HEK293 (cell line): ENCODE measurements around the gene ZNF831.

Experiments
- CTCF ChIA-PET: fragments of 350-600 bp; formaldehyde crosslinking; extraction: SDS; loops from one replicate; lab custom pipeline; 2021; ENCODE audit warnings: antibody characterized with exemption; lab: Yijun Ruan, JAX
- POLR2A ChIA-PET: fragments of 300-600 bp; formaldehyde crosslinking; extraction: SDS; loops from one replicate; lab custom pipeline; 2020; ENCODE audit warnings: antibody characterized with exemption, inconsistent platforms; lab: Yijun Ruan, JAX
- H3K27ac ChIP-seq: fragments of 200-500 bp; sonication (Bioruptor generic); 2 replicates; pipeline ENCODE4 v1.5.1; 2014; ENCODE audit warnings: low read depth, low read length, control low read depth, inconsistent platforms; ENCODE audit errors: extremely low read depth
- H3K36me3 ChIP-seq, 2 experiments: fragments of 200-500 bp in 1 of 2; sonication (Bioruptor generic) in 1 of 2; 1 replicate in 1 of 2; 2 replicates in 1 of 2; pipeline ENCODE4 v1.5.1; 2014 to 2017; ENCODE audit warnings: inconsistent platforms in 2 of 2, low read length in 2 of 2; ENCODE audit not compliant: control insufficient read depth in 2 of 2, insufficient read depth in 1 of 2
- H3K4me1 ChIP-seq: fragments of 200-500 bp; sonication (Bioruptor generic); 2 replicates; pipeline ENCODE4 v1.5.1; 2014; ENCODE audit warnings: mild to moderate bottlenecking, low read length, inconsistent platforms; ENCODE audit not compliant: control insufficient read depth, insufficient read depth
- H3K4me3 ChIP-seq: 2 replicates; pipeline ENCODE4 v1.5.1; 2011; ENCODE audit warnings: low read depth, mild to moderate bottlenecking, control low read depth, low read length, moderate library complexity
- H3K9me3 ChIP-seq: fragments of 200-500 bp; sonication (Bioruptor generic); 2 replicates; pipeline ENCODE4 v1.5.1; 2014; ENCODE audit warnings: low read depth, low read length, inconsistent platforms; ENCODE audit not compliant: control insufficient read depth, insufficient read depth
- GLIS1 ChIP-seq: fragments of 450-650 bp; formaldehyde crosslinking; IDR thresholded peaks from 2 replicates; pipeline ENCODE4 v1.5.1; 2016; ENCODE audit warnings: missing biosample characterization, missing genetic modification characterization
- MZF1 ChIP-seq: fragments of 450-650 bp; formaldehyde crosslinking; IDR thresholded peaks from 2 replicates; pipeline ENCODE4 v1.5.1; 2017; ENCODE audit warnings: missing biosample characterization, missing genetic modification characterization, borderline replicate concordance
- REST ChIP-seq: fragments of 450-650 bp; formaldehyde crosslinking; IDR thresholded peaks from 2 replicates; pipeline ENCODE4 v1.5.1; 2016; ENCODE audit warnings: missing biosample characterization, missing genetic modification characterization
- SP3 ChIP-seq: fragments of 450-650 bp; formaldehyde crosslinking; IDR thresholded peaks from 2 replicates; pipeline ENCODE4 v1.5.1; 2016; ENCODE audit warnings: missing biosample characterization, missing genetic modification characterization
- WT1 ChIP-seq: fragments of 450-650 bp; formaldehyde crosslinking; IDR thresholded peaks from 2 replicates; pipeline ENCODE4 v1.5.1; 2016; ENCODE audit warnings: missing biosample characterization, missing genetic modification characterization
- ZNF10 ChIP-seq: fragments of 450-650 bp; formaldehyde crosslinking; IDR thresholded peaks from 2 replicates; pipeline ENCODE4 v1.5.1; 2017; ENCODE audit warnings: missing biosample characterization, missing genetic modification characterization
- ZNF280D ChIP-seq: fragments of 450-650 bp; formaldehyde crosslinking; IDR thresholded peaks from 2 replicates; pipeline ENCODE4 v1.5.1; 2016; ENCODE audit warnings: missing biosample characterization, missing genetic modification characterization
- ZNF404 ChIP-seq: fragments of 450-650 bp; formaldehyde crosslinking; IDR thresholded peaks from 2 replicates; pipeline ENCODE4 v1.5.1; 2017; ENCODE audit warnings: missing biosample characterization, missing genetic modification characterization
- ZNF416 ChIP-seq: fragments of 450-650 bp; formaldehyde crosslinking; IDR thresholded peaks from 2 replicates; pipeline ENCODE4 v1.5.1; 2016; ENCODE audit warnings: missing biosample characterization, missing genetic modification characterization
- ZNF423 ChIP-seq: fragments of 450-650 bp; formaldehyde crosslinking; IDR thresholded peaks from 2 replicates; pipeline ENCODE4 v1.5.1; 2016; ENCODE audit warnings: missing biosample characterization, missing genetic modification characterization
- ZNF514 ChIP-seq: fragments of 450-650 bp; formaldehyde crosslinking; IDR thresholded peaks from 2 replicates; pipeline ENCODE4 v1.5.1; 2016; ENCODE audit warnings: missing biosample characterization, missing genetic modification characterization
- ZNF530 ChIP-seq: fragments of 450-650 bp; formaldehyde crosslinking; IDR thresholded peaks from 2 replicates; pipeline ENCODE4 v1.5.1; 2016; ENCODE audit warnings: low read depth, missing biosample characterization, missing genetic modification characterization
- ZNF560 ChIP-seq: fragments of 450-650 bp; formaldehyde crosslinking; IDR thresholded peaks from 2 replicates; pipeline ENCODE4 v1.5.1; 2017; ENCODE audit warnings: missing biosample characterization, missing genetic modification characterization, borderline replicate concordance
- ZNF610 ChIP-seq: fragments of 450-650 bp; formaldehyde crosslinking; IDR thresholded peaks from 2 replicates; pipeline ENCODE4 v1.5.1; 2016; ENCODE audit warnings: missing biosample characterization, missing genetic modification characterization, borderline replicate concordance
- ZNF677 ChIP-seq: fragments of 450-650 bp; IDR thresholded peaks from 2 replicates; pipeline ENCODE4 v1.5.0; 2018; ENCODE audit warnings: missing biosample characterization, mild to moderate bottlenecking, missing genetic modification characterization, moderate library complexity
- ZNF701 ChIP-seq: fragments of 450-650 bp; formaldehyde crosslinking; IDR thresholded peaks from 2 replicates; pipeline ENCODE4 v1.5.1; 2016; ENCODE audit warnings: missing biosample characterization, missing genetic modification characterization
- ZNF791 ChIP-seq: fragments of 450-650 bp; formaldehyde crosslinking; IDR thresholded peaks from 2 replicates; pipeline ENCODE4 v1.5.1; 2016; ENCODE audit warnings: missing biosample characterization, missing genetic modification characterization
- ZNF830 ChIP-seq: fragments of 450-650 bp; IDR thresholded peaks from 2 replicates; pipeline ENCODE4 v1.5.0; 2018; ENCODE audit warnings: missing biosample characterization, missing genetic modification characterization, low read depth, mild to moderate bottlenecking, moderate library complexity
- ZNF843 ChIP-seq: fragments of 450-650 bp; formaldehyde crosslinking; IDR thresholded peaks from 2 replicates; pipeline ENCODE4 v1.5.1; 2016; ENCODE audit warnings: missing biosample characterization, missing genetic modification characterization

The ZNF831 gene

GRCh38 chr20:59204165-59204894 lies 40.7 kb downstream of the ZNF831 start (continued):
- TF ChIP-seq ZNF560 (tag by site-specific recombination) (no peak), ZNF701 (tag by site-specific recombination) (no peak), WT1 (no peak), ZNF514 (tag by site-specific recombination) (no peak), ZNF404 (tag by site-specific recombination) (no peak), SP3 (tag by site-specific recombination) (no peak), ZNF830 (tag by site-specific recombination) (no peak), GLIS1 (tag by site-specific recombination) (no peak), ZNF10 (tag by site-specific recombination) (no peak), ZNF677 (tag by site-specific recombination) (no peak), ZNF843 (tag by site-specific recombination) (no peak)

- Histone ChIP-seq H3K4me1 (no peaks in the 10 kb centered on the region), H3K27ac (no peak overlapping the region), H3K9me3 (no peaks in the 10 kb centered on the region), H3K4me3 (no peak overlapping the region), H3K36me3 (no peaks in the 10 kb centered on the region)
- ChIA-PET POLR2A (no interaction called here), CTCF (interaction anchor here (0.5 to 5.4 kb wide), 2 partner anchors 35 to 117 kb away, joined by 4 to 29 read pairs; no protein-coding TSS in a partner anchor)
- TF ChIP-seq ZNF791 (tag by site-specific recombination) (no peak), ZNF530 (tag by site-specific recombination) (no peak), ZNF830 (tag by site-specific recombination) (no peak), ZNF416 (tag by site-specific recombination) (no peak), REST (no peak), ZNF280D (tag by site-specific recombination) (no peak), MZF1 (tag by site-specific recombination) (no peak), ZNF423 (tag by site-specific recombination) (no peak), ZNF610 (no peak)
Observed at GRCh38 chr20:59205044-59205443, 41.4 kb downstream of the ZNF831 start.
